Mammary epithelial cell (primary cell): Measurements from ENCODE around the gene GRIN3B.

Experiments used
- CTCF ChIP-seq, 2 donors: IDR thresholded peaks in 1 of 2; conservative IDR thresholded peaks in 1 of 2; 2 replicates each; pipeline ENCODE4 v1.5.1; 2011 to 2012; ENCODE audit warnings: inconsistent platforms in 2 of 2, low read length in 2 of 2, mild to moderate bottlenecking in 2 of 2, control low read depth in 1 of 2, low read depth in 1 of 2; ENCODE audit not compliant: insufficient read depth in 1 of 2; ENCODE audit errors: extremely low read depth in 1 of 2
- EZH2 ChIP-seq: IDR thresholded peaks from 2 replicates; pipeline ENCODE4 v1.6.1; 2012; ENCODE audit warnings: low read length, inconsistent platforms, borderline replicate concordance

- TF ChIP-seq CTCF (conservative IDR thresholded peaks at IDR 0.05 in 1 of 2, IDR thresholded peaks at IDR 0.05 in 1 of 2; ENCODE audit: extremely low read depth in 1 of 2, insufficient read depth in 1 of 2, low read depth in 1 of 2, low read length in 2 of 2) (no peak), EZH2 (no peak)
These were observed 8.1 kb upstream of the GRIN3B start for GRCh38 chr19:991932-992669.
